ENCODE measurements around the gene PARP9. TPM values are rescaled to one million over a fixed set of nuclear protein-coding genes. Genes with fewer than 3 reads are reported as not detected.

Gene PARP9
- total RNA-seq, 2 donors from 2014 or later = 20.2 to 28.0 TPM

- H3K4me3 ChIP-seq = no peak overlapping the region
- no peaks in the 10 kb centered on the region for H3K9me3 ChIP-seq
- no peaks in the 10 kb centered on the region for H3K27me3 ChIP-seq
- H3K36me3 ChIP-seq = peaks cover 4% of the 10 kb centered on the region
- H3K9ac ChIP-seq (ENCODE audit: low read depth in 2 of 2, low read length in 2 of 2) = no peak overlapping the region
- H3K27ac ChIP-seq = no peak overlapping the region
- TF ChIP-seq CTCF (IDR thresholded peaks at IDR 0.05) = no peak
- H3K4me1 ChIP-seq = no peaks in the 10 kb centered on the region
- DNase-seq = no peak
- intact Hi-C loops (cut with DNase I) = no loop called here
These were observed 65.9 kb downstream of the PARP9 start for GRCh38 chr3:122498152-122498551.

GRCh38 chr3:122497425-122497824 is 66.7 kb downstream of the PARP9 start:
- H3K27ac ChIP-seq = no peak overlapping the region
- intact Hi-C loops (cut with DNase I) = no loop called here
- no peak overlapping the region for H3K9ac ChIP-seq (ENCODE audit: low read depth in 2 of 2, low read length in 2 of 2)
- peaks cover 4% of the 10 kb centered on the region for H3K36me3 ChIP-seq
- DNase-seq = no peak
- H3K4me1 ChIP-seq = no peaks in the 10 kb centered on the region
- H3K4me3 ChIP-seq = no peak overlapping the region
- no peaks in the 10 kb centered on the region for H3K27me3 ChIP-seq
- H3K9me3 ChIP-seq = no peaks in the 10 kb centered on the region
- no peak for TF ChIP-seq CTCF (IDR thresholded peaks at IDR 0.05)

GRCh38 chr3:122496508-122496907 is 67.6 kb downstream of the PARP9 start:
- Histone ChIP-seq H3K9ac (ENCODE audit: low read depth in 2 of 2, low read length in 2 of 2) (no peak overlapping the region), H3K4me3 (no peak overlapping the region), H3K36me3 (peaks cover 4% of the 10 kb centered on the region), H3K4me1 (no peaks in the 10 kb centered on the region), H3K9me3 (no peaks in the 10 kb centered on the region), H3K27ac (no peak overlapping the region), H3K27me3 (no peaks in the 10 kb centered on the region)
- no peak for DNase-seq
- intact Hi-C loops (cut with DNase I) = no loop called here
- no peak for TF ChIP-seq CTCF (IDR thresholded peaks at IDR 0.05)

DNA sequence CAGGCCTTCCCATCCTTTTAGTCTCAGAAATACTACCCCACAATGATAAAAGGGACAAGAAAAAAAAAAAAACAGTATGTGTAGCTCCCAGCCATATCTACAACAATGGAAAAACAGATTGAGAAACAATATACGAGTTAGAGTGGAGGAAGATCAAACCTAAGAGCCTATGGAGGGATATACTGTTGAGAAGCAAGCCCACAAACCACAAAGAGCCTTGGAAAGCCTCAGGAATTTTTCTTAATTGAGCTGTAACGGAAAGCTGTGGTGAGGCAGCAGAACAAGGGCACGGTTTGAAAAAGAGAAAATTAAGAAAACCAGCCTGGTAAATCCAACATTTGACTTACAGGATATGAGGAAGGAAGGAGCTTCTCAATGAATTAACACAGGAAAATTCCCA is 70.8 kb downstream of the PARP9 start:
- Histone ChIP-seq H3K27me3 (no peaks in the 10 kb centered on the region), H3K4me1 (no peaks in the 10 kb centered on the region), H3K9ac (ENCODE audit: low read depth in 2 of 2, low read length in 2 of 2) (no peak overlapping the region), H3K36me3 (peaks cover 4% of the 10 kb centered on the region), H3K4me3 (no peak overlapping the region), H3K9me3 (no peaks in the 10 kb centered on the region), H3K27ac (no peak overlapping the region)
- DNase-seq = no peak
- intact Hi-C loops (cut with DNase I) = no loop called here
- no peak for TF ChIP-seq CTCF (IDR thresholded peaks at IDR 0.05)

- no peak for DNase-seq
- Histone ChIP-seq H3K36me3 (no peaks in the 10 kb centered on the region), H3K4me1 (no peaks in the 10 kb centered on the region), H3K9ac (ENCODE audit: low read depth in 2 of 2, low read length in 2 of 2) (no peak overlapping the region), H3K9me3 (no peaks in the 10 kb centered on the region), H3K27me3 (no peaks in the 10 kb centered on the region), H3K27ac (no peak overlapping the region), H3K4me3 (no peak overlapping the region)
- intact Hi-C loops (cut with DNase I) = no loop called here
- no peak for TF ChIP-seq CTCF (IDR thresholded peaks at IDR 0.05)
These were observed 75.7 kb downstream of the PARP9 start for GRCh38 chr3:122488262-122488973.

All from colonic mucosa (tissue), 4 donors.